Breast epithelium (tissue), 4 donors: ENCODE measurements around the gene TRMT61A. TPM values are rescaled to one million over a fixed set of nuclear protein-coding genes. Genes with fewer than 3 reads are reported as not detected.
A peak's percentile ranks its signal among the peaks of the same experiment; 100 is the strongest.

Experiments used
- DNase-seq, 2 donors: peaks; one replicate each; pipeline ENCODE4 v3.0.0-alpha.2; 2019; ENCODE audit warnings: low spot score in 2 of 2
- H3K27ac ChIP-seq, 2 donors: fragments of 200-600 bp; sonication (generic) in 1 of 2; one replicate each; pipeline ENCODE4 v1.5.1; 2016 to 2019; ENCODE audit warnings: mild to moderate bottlenecking in 1 of 2
- H3K27me3 ChIP-seq, 2 donors: fragments of 200-600 bp; sonication (generic) in 1 of 2; one replicate each; pipeline versions ENCODE4 v1.5.1 to v1.6.0; 2017 to 2019; ENCODE audit warnings: control low read depth in 1 of 2, mild to moderate bottlenecking in 1 of 2
- H3K36me3 ChIP-seq: fragments of 200-600 bp; one replicate; pipeline ENCODE4 v1.5.1; 2019
- H3K4me1 ChIP-seq, 2 donors: fragments of 200-600 bp; sonication (generic); one replicate each; pipeline ENCODE4 v1.5.1; 2016 to 2019; ENCODE audit warnings: control low read depth in 1 of 2
- H3K4me3 ChIP-seq, 3 donors: fragments of 200-600 bp; sonication (generic); 1 replicate in 2 of 3; 2 replicates in 1 of 3; pipeline ENCODE4 v1.5.1; 2016 to 2019; ENCODE audit warnings: mild to moderate bottlenecking in 3 of 3, moderate library complexity in 2 of 3
- H3K9me3 ChIP-seq, 2 donors: fragments of 200-600 bp; sonication (generic) in 1 of 2; one replicate each; pipeline ENCODE4 v1.5.1; 2016 to 2019; ENCODE audit warnings: control low read depth in 1 of 2
- POLR2A ChIP-seq: fragments of 450-650 bp; IDR thresholded peaks from one replicate; pipeline ENCODE4 v1.6.1; 2016; ENCODE audit warnings: antibody characterized with exemption, mild to moderate bottlenecking, moderate library complexity
- POLR2AphosphoS5 ChIP-seq, 3 donors: sonication (generic); formaldehyde crosslinking; IDR thresholded peaks; one replicate each; pipeline ENCODE4 v1.6.1; 2017; ENCODE audit warnings: antibody characterized with exemption in 3 of 3
- intact Hi-C: fragments of 100-400 bp; cut with DNase I; formaldehyde crosslinking; loops from one replicate; pipeline ENCODE4 v1.15.1; 2023; ENCODE audit warnings: low total_unique reads
- total RNA-seq, 3 donors: library from RNA; depleted of rRNA; stranded (reverse); fragments of >200 nt; gene quantifications; one replicate each; pipeline ENCODE4 v1.1.0, GENCODE V29; 2016
- TF ChIP-seq, protein P1 (sequence below), 3 donors: fragments of 450-650 bp; IDR thresholded peaks; one replicate each; pipeline ENCODE4 v1.5.1; 2016 to 2017; ENCODE audit warnings: antibody characterized with exemption in 3 of 3, mild to moderate bottlenecking in 3 of 3, moderate library complexity in 3 of 3

TRMT61A gene
- total RNA-seq, 3 donors from 2014 or later = 10.7 to 17.7 (median 11.3) TPM

DNA sequence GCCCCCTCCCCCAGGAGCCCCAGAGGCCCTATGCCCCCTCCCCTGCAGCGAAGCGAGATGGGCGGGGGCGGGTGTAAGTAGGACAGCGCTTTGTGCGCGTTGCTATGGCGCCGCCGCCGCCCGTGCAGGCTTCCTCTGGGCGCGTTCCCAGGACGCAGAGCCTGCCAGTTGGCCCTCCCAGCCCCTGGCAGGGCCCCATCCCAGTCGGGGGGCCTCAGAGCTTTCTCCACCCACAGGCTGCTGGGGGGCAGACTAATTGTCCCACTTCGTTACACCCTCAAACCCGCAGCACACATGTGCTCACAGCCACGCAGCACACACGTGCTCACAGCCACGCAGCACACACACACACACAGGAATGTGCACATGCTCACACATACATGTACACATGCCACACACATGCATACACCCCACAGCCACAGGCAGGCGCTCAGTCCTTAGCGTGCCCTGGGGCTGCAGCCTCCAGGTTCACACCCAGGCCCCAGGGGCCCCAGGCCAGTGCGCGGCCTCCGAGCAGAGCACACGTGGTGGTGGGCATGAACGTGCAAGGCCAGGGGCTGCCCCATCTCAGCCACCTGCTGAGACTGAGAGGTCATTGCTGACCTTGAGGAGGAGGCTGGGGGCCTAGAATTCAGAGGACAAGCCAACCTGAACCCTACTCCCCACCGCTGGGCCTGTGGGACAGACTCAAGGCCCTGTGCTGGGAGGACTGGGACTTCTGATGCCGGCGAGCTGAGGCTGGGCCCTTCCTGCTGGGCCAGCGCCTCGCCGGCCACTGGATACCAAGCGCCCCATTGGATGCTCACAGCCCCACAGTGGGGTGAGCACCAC, 15.6 kb downstream of the TRMT61A start:
- TF ChIP-seq, protein P1, sequence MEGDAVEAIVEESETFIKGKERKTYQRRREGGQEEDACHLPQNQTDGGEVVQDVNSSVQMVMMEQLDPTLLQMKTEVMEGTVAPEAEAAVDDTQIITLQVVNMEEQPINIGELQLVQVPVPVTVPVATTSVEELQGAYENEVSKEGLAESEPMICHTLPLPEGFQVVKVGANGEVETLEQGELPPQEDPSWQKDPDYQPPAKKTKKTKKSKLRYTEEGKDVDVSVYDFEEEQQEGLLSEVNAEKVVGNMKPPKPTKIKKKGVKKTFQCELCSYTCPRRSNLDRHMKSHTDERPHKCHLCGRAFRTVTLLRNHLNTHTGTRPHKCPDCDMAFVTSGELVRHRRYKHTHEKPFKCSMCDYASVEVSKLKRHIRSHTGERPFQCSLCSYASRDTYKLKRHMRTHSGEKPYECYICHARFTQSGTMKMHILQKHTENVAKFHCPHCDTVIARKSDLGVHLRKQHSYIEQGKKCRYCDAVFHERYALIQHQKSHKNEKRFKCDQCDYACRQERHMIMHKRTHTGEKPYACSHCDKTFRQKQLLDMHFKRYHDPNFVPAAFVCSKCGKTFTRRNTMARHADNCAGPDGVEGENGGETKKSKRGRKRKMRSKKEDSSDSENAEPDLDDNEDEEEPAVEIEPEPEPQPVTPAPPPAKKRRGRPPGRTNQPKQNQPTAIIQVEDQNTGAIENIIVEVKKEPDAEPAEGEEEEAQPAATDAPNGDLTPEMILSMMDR (IDR thresholded peaks at IDR 0.05) = no peak
- TF ChIP-seq POLR2AphosphoS5 (IDR thresholded peaks at IDR 0.05) (no peak), POLR2A (no peak)
- peak overlapping the region in 1 of 2 donors; percentile 89 for H3K27ac ChIP-seq
- no peak for DNase-seq
- H3K36me3 ChIP-seq = no peaks in the 10 kb centered on the region
- H3K27me3 ChIP-seq = no peaks in the 10 kb centered on the region
- H3K4me1 ChIP-seq = peaks cover 33 to 44% of the 10 kb centered on the region in 2 donors
- H3K9me3 ChIP-seq = no peaks in the 10 kb centered on the region
- intact Hi-C loops = no loop called here
- H3K4me3 ChIP-seq = peak overlapping the region in 1 of 3 donors; percentile 46

DNA sequence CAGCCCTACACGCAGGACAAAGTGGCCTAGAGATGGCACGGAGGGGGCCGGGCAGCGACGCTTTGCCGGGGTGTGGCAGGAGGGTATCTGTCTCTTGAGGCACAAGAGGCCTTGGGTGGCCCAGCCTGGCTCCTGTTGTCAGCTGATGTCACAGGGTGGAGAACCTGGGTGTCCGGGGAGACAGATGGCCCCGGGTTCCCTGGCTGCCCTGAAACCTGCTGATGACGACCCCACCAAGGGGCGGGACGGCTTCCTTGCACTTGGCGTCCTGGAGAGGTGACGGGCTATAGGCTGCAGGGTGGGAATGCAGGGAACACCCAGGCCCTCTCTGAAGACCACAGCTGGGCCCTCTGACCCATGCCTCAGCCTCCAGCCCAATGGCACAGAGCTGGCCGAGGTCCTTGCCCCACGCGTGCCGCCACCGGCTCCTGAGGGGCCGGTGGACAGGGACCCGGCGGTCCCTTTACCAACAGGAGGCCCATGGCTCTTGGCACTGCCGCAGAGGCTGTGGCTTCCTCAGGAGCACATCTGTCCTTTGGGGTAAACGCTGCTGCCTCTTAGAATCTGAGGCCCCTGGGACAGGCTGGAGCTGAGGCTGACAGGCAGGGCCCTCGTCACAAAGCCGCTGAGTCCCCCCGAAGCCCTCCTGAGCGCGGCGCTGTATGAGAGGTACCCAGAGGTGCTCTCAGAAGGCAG, 16.4 kb downstream of the TRMT61A start:
- no peaks in the 10 kb centered on the region for H3K36me3 ChIP-seq
- DNase-seq = no peak
- H3K27me3 ChIP-seq = no peaks in the 10 kb centered on the region
- no peaks in the 10 kb centered on the region for H3K9me3 ChIP-seq
- intact Hi-C loops = no loop called here
- no peak overlapping the region for H3K4me3 ChIP-seq
- peaks cover 41 to 46% of the 10 kb centered on the region in 2 donors for H3K4me1 ChIP-seq
- TF ChIP-seq, protein P1 (IDR thresholded peaks at IDR 0.05) = no peak
- no peak for TF ChIP-seq POLR2AphosphoS5 (IDR thresholded peaks at IDR 0.05)
- no peak for TF ChIP-seq POLR2A
- H3K27ac ChIP-seq = peak overlapping the region in 1 of 2 donors; percentile 89

DNA sequence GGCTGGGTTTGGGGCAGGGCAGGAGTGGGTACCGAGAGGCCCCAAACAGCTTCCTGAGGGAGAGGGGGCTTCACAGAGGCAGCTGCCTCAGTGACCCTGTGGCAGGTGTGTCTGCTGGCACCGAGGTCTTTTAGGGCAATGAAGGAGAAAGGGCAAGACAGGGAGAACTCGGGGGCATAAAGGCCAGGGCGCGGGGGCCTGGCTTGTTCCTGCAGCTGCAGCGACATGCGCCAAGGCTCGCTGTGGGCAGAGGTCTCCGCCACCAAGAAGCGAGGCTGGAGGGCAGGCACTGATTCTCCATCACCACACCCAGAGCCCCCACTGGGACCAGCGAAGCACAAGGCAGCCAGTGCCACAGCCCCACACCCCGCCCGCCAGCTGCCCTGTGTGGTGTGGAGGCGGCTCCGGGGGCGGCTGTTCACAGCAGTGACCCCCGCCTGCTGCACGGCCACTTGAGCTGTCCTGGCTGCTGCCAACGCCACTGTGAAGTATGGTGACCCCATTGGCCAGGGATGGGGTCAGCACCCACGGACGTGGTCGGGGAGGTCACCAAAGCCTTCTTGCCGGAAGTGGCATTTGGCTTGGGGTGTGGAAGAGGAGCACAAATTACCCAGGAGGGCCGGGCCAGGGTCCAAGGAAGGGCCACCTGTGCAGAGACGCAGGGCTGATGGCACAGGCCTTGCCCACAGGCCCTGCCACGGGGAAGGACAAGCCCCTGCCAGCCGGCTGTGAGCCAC, 17.1 kb downstream of the TRMT61A start:
- H3K27ac ChIP-seq = no peak overlapping the region
- H3K27me3 ChIP-seq = no peaks in the 10 kb centered on the region
- H3K36me3 ChIP-seq = no peaks in the 10 kb centered on the region
- intact Hi-C loops = no loop called here
- TF ChIP-seq POLR2AphosphoS5 (IDR thresholded peaks at IDR 0.05) (no peak), POLR2A (no peak)
- TF ChIP-seq, protein P1 (IDR thresholded peaks at IDR 0.05) = no peak
- H3K4me3 ChIP-seq = no peak overlapping the region
- no peaks in the 10 kb centered on the region for H3K9me3 ChIP-seq
- DNase-seq = no peak
- H3K4me1 ChIP-seq = peaks cover 41 to 48% of the 10 kb centered on the region in 2 donors

DNA sequence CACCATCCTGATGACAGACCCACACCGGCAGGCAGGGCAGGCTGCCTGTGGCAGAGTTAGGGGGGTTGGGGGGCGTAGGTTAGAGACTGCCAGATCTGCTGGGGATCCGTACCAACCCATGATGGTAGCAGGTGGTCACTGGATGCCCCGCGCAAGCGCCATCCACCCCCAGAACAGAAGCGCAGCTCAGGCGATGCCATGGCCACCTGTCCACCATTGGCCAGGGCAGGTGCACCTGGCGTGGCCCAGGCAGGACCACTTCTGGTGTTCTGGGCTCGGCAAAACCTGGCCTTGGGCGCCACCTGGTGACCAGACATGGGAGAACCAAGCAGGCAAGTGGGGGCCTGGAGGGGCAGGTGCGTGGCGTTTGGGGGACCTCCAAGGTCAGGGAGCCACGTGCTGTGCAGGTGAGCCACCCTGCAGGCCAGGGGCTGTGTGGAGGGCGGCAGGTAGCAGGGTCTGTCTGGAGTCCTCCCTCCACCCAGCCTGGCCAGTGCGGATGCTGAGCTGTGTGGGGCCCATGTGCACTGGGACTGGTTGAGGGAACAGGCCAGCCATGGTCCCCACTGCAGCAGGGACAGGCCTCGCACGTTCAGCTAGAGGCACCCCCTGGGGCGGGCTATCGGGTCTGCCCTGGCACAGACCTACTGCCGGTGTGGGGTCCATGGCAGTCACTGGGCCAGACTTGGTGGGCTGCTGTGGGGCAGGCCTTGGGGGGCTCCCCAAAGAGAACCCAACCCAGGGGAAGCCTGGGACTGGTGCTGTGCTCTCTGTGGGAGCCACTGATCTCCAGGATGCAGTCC, 17.9 kb downstream of the TRMT61A start:
- no peaks in the 10 kb centered on the region for H3K9me3 ChIP-seq
- H3K36me3 ChIP-seq = no peaks in the 10 kb centered on the region
- peak in 1 of 2 donors; percentile 78 for DNase-seq
- H3K27ac ChIP-seq = no peak overlapping the region
- H3K4me1 ChIP-seq = peaks cover 43 to 56% of the 10 kb centered on the region in 2 donors
- TF ChIP-seq POLR2A (no peak), POLR2AphosphoS5 (IDR thresholded peaks at IDR 0.05) (peak in 2 of 3 donors; percentile 20 to 54)
- TF ChIP-seq, protein P1 (IDR thresholded peaks at IDR 0.05) = peak; percentile 69 to 93 (median 92)
- intact Hi-C loops = no loop called here
- no peak overlapping the region for H3K4me3 ChIP-seq
- no peaks in the 10 kb centered on the region for H3K27me3 ChIP-seq
